ENCODE data around the gene WARS2.
"Not testable (repeated sequence)": the region's sequence is repeated elsewhere in the genome, so short reads cannot be mapped to it uniquely, and the experiment has no call there.

Gene WARS2

DNA sequence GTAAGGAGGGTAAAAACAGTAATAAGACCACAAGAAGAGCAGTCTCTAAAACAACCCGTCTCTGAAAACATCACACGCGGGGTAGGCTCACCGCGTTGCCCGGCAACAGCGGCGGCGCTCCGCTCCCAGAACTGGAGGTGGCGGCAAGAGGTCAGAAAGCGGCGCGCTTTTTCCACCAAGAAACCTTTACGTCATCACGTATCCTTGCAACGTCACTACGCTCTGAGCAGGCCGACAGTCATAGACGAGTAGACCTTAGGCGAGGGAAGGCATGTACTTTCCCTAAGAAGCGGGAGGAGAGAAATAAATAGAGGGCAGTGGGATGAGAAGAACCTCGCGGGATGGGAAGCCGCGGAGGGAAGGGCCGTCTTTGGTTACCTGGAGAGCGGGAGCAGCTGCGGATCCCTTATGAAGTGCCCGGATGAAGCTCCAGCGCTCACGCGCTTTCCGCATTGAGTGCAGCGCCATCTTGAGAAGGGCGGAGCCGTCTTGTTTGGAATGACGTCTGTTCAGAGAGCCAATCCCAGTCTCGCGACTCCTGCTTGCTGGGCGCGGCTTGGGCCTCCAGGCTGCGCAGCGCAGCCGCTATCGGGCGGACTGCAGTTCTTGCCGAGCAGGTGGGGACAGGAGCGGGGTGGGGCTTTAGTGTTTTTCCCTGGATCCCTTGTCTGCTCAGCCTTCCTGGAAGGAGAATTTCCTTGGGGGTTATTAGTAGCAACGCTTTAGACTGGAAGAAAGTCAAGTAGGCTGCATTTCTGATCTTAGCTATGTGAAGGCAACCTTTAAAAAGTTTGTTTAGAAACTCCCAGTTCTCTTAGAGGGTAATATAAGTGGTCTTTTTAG, at the start of gene WARS2:
Gene WARS2, minus strand, starts transcription at position 477 of the 843 bp plus-strand sequence. Its CDS starts 9 bp downstream, at position 468.
- peak; percentile 71 to 88 (median 86) for DNase-seq

DNA sequence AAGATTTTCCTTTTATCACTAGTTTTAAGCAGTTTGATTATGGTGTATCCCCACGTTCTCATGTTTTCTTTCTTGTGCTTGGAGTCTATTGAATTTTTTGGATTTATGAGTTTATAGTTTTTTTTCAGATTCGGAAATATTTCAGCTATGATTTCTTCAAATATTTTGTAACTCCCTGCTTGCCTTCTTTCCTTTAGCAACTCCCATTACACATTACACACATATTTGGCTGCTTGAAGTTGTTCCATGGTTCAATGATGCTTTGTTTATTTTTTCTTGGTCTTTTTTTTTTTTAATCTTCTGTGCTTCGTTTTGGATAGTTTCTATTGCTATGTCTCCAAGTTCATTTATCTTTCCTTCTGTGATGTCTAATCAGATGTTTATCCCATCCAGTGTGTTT, 48.5 kb upstream of the WARS2 start:
- no peak for DNase-seq

DNA sequence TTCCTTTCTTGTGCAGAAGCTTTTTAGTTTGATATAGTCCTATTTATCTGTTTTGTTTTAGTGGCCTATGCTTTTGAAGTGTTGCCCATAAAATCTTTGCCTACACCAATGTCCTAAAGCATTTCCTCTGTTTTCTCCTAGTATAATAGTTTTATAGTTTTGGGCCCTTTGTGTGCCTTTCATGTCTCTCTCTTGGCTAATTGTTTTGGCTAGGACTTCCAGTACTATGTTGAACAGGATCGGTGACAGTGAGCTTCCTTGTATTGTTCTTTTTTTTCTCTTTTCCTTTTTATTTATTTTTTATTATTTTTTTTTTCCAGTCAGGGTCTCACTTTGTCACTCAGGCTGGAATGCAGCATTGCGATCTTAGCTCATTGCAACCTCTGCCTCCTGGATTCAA, 47.0 kb upstream of the WARS2 start:
- no peak for DNase-seq

DNA sequence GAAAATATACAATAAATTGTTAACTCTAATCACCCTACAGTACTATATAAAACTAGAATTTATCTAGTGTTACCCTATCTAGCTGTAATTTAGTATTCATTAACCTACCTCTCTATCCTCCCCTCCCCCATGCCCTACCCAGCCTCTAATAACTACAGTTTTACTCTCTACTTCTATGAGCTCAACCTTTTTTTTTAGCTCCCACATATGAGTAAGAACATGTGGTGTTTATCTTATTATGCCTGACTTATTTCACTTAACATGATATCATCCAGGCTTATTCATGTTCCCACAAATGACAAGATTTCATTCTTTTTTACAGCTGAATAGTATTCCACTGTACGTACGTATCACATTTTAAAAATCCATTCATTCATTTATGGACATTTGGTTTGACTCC, 46.0 kb upstream of the WARS2 start:
- DNase-seq = no peak

DNA sequence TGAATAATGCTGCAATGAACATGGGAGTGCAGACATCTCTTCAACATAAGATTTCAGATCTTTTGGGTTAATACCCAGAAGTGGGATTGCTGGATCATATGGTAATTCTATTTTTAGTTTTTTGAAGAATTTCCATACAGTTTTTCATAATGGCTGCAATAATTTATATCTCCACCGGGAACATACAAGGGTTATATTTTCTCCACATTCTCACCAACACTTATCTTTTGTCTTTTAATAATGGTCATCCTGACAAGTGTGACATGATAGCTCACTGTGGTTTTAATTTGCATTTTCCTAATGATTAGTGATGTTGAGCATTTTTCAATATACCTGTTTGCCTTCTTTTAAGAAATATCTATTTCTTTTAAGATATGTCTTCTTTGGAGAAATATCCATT, 44.5 kb upstream of the WARS2 start:
- no peak for DNase-seq

DNA sequence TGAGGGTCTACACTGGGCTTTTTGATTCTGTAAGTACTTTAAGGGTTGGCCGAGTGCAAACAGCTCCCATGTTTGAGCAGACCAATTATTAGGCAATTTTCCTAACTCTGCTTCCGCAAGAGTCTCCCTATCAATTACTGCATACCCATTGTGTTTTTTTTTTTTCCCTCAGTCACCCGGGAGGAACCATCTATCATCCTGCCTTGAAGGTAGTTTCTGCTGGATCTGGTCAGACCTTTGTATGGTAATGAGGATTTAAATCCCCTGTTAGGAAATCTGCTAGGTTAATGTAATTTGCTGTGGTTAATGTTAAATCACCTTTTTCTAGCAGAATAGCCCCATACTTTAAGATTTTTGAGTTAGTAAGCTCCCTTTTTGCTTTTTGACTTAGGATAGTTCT, 40.8 kb upstream of the WARS2 start:
- DNase-seq = no peak

- no peak for DNase-seq
Measured at GRCh38 chr1:119179051-119179450, 38.6 kb upstream of the WARS2 start.

GRCh38 chr1:119172927-119173326, 32.5 kb upstream of the WARS2 start:
- not testable (repeated sequence) for DNase-seq

- not testable (repeated sequence) for DNase-seq
Measured at GRCh38 chr1:119171381-119172010, 31.0 kb upstream of the WARS2 start.

DNA sequence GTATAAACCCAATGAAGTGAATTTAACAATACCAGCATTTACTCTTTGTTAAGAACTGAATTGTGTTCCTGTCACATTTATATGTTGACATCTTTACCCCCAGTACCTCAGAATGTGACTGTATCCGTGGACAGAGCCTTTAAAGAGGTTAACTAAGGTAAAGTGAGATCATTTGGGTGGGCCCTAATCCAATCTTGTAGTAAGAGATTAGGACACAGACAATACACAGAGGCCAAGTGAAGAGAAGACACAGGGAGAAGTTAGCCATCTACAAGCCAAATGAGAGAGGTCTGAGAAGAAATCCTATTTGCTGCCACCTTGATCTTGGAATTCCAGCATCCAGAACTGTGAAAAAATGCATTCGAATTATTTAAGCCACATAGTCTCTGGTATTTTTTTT, 22.9 kb upstream of the WARS2 start:
- DNase-seq = no peak

DNA sequence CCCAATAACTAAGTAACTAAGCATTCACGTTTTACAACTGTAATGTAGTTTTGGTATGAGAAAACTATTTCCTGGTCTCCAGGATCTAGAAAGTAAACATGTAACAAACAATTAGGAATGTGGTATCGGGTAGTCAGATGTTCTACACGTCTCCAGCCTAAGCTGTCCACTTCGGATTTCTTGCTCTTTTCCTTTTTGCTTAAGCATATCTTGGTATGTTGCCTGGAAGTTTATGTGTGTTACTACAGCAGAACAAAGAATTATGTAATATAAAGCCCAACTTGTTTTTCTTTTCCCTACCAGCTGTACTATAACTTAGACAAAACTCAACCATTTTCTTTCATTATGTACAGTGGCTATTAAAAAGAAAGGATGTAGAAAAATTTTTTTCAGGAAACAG, 20.4 kb upstream of the WARS2 start:
- DNase-seq = no peak

DNA sequence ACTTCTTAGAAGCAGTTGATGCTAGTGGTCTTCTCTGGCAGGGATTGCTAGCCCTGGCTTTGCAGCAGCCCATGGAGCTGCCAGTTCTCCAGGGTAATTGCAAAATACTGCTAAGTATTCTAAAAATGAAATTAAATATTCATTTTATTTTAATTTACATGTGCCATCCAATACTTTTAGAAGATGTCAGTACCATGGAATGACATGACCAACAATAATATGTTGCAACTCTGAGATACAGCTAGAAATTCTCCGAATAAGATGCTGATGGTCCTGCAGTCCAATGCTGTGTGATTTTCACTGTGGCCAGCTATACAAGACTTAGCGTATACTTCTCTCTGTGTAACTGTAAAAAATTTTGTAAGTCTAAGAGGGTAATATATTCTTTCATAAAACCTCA, 20.0 kb upstream of the WARS2 start:
- DNase-seq = no peak

DNA sequence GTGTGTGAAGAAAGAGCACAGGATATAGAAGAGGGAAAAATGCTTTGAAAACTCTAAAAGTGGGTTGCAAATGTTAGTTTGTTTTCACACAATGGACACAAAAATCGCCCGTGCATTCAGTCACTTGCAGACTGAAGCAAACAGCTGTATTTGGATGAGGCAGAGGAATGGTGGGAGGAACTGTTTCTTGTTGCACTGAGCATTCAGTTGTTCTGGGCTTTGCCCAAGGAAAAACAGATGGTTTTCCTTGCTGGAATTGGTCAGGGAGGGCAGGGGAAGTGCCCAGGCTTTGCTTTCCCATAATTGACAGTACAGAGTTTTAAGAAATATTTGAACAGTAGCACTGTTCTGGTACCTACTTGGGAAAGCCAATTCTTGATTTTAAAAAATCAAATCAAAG, 19.5 kb upstream of the WARS2 start:
- DNase-seq = no peak

DNA sequence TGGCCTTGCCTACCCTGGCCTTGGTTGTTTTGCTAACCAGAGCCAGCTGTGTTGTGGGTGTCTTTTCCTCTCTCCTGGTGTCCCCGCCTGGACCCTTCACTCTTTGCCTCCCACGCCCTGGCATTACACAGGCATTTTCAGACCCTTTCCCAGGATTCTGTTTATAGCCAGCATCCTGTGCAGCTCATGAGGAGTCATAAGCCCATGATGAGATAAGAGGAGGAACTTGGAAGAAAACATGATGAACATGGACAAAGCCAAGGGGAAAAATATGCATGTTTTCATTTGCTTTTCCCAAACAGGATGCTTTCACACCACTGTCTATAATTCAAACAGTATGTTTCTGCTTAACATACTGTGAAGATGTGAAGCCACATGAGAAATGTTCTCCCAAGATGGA, 18.7 kb upstream of the WARS2 start:
- no peak for DNase-seq

DNA sequence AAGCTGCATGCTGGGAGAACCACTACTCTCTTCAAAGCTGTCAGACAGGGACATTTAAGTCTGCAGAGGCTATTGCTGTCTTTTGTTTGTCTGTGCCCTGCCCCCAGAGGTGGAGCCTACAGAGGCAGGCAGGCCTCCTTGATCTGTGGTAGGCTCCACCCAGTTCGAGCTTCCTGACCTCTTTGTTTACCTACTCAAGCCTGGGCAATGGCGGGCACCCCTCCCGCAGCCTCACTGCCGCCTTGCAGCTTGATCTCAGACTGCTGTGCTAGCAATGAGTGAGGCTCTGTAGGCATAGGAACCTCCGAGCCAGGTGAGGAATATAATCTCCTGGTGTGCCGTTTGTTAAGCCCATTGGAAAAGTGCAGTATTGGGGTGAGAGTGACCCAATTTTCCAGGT, 16.3 kb upstream of the WARS2 start:
- not testable (repeated sequence) for DNase-seq

DNA sequence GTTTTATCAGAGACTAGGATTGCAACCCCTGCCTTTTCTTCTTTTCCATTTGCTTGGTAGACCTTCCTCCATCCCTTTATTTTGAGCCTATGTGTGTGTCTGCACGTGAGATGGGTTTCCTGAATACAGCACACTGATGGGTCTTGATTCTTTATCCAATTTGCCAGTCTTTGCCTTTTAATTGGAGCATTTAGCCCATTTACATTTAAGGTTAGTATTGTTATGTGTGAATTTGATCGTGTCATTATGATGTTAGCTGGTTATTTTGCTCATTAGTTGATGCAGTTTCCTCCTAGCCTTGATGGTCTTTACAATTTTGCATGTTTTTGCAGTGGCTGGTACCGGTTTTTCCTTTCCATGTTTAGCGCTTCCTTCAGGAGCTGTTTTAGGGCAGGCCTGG, 14.6 kb upstream of the WARS2 start:
- DNase-seq = not testable (repeated sequence)

DNA sequence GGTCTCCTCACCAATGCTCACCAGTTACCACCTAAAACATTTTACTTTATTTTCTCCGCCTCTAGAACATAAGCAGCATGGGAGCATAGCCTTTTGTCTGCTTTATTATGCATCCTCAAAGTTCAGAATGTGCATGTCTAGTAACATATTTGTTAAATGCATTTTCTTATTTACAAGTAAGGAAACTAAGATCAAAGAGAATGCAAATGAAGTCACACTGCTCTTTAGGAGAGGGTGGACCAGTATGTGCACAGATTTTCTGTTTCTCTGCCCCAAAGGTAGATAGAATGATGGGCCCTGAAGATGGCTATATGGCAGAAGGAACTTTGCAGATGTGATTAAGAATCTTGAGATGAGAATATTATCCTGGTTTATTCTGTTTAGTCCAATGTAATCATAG, 9.7 kb upstream of the WARS2 start:
- no peak for DNase-seq

- no peak for DNase-seq
Measured at GRCh38 chr1:119147661-119148090, 7.2 kb upstream of the WARS2 start.

GRCh38 chr1:119146466-119146865, 6.0 kb upstream of the WARS2 start:
- DNase-seq = no peak

- no peak for DNase-seq
Measured at GRCh38 chr1:119144813-119145212, 4.4 kb upstream of the WARS2 start.

DNA sequence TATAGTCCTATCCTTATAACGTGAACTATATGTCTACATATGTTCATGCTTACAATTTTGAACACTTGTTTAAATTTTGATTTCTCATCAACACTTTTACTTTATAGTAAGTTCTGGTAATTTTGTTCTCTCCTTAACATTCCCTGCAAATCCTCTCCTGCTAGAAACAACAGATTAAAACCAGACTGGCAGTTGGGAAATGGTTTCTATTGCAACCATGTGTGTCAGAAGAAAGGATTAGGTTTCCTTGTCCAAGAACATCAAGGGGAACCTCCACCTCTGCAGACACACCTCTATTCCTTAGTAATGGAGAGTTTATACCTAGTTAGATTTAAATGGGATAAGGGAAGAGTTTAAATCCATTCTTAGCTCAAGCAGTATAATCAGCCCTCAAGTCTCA, 3.3 kb upstream of the WARS2 start:
- no peak for DNase-seq

GRCh38 chr1:119141660-119142059, 1.2 kb upstream of the WARS2 start:
- DNase-seq = no peak

DNA sequence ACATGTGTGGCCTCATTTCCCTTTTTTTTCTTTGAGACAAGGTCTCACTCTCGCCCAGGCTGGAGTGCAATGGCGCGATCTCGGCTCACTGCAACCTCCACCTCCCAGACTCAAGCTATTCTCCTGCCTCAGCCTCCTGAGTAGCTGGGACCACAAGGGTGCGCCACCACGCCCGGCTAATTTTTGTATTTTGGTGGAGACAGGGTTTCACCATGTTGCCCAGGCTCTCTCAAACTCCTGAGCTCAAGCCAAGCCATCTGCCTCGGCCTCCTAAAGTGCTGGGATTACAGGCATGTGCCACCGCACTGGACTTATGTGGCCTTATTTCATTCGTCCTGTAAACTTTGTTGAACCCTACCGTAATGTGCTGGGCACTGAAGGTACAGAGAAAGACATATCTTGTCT, 569 bp upstream of the WARS2 start:
- DNase-seq = peak in 1 of 4 experiments; percentile 10

DNA sequence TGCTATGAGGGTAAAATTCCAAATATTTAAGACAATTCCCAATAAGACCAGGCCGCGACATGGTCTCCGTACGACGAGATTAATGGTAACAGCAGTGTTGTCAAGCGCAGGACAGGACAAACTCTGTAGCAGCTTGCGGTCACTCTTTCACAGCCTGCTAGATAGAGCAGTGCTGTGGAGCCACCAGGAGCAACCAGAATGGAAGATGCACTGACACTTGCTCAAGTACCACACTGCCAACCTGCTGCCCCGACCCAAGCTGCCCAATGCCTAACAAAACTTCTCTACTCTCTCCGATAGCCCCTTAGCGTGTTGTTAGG, 636 bp downstream of the WARS2 start:
- DNase-seq = no peak

DNA sequence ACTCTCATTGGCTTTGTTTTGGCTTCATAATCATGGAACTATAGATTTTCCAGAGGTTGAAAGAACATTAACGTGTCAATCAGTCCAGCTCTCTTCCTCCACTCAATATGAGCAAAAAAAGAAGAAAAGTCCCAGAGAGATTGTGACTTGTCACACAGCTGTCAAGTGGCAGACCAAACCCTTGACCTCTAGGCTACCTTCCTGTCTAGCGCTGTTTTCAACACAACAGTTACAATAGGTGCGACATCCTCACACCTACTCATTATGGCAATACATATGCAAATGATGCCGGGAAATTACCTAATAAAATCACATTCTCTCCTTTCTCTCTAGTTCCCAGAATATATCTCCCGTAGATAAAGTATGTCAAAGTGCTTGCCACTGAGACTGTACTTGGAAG, 1.1 kb downstream of the WARS2 start:
- no peak for DNase-seq

All from activated naive CD4-positive, alpha-beta T cell (primary cell).